Uterus (tissue), 4 donors: ENCODE data around the gene CDC123. TPM values are rescaled to one million over a fixed set of nuclear protein-coding genes. Genes with fewer than 3 reads are reported as not detected.

Experiments
- DNase-seq, 2 donors: peaks; one replicate each; pipeline ENCODE4 v3.0.0-alpha.2; 2019 to 2020
- H3K27ac ChIP-seq, 2 donors: fragments of 200-600 bp; sonication (generic); 1 replicate in 1 of 2; 2 replicates in 1 of 2; pipeline ENCODE4 v1.5.1; 2016 to 2018
- H3K27me3 ChIP-seq, 2 donors: fragments of 200-600 bp; sonication (generic); one replicate each; pipeline ENCODE4 v1.5.1; 2018 to 2019; ENCODE audit warnings: control low read depth in 1 of 2
- H3K36me3 ChIP-seq, 2 donors: fragments of 200-600 bp; sonication (generic); one replicate each; pipeline ENCODE4 v1.5.1; 2019; ENCODE audit warnings: control low read depth in 1 of 2
- H3K4me1 ChIP-seq, 2 donors: fragments of 200-600 bp; sonication (generic); one replicate each; pipeline ENCODE4 v1.5.1; 2018 to 2019; ENCODE audit warnings: control low read depth in 1 of 2
- H3K4me3 ChIP-seq, 2 donors: fragments of 200-600 bp; sonication (generic); 1 replicate in 1 of 2; 2 replicates in 1 of 2; pipeline ENCODE4 v1.5.1; 2018 to 2019; ENCODE audit warnings: mild to moderate bottlenecking in 1 of 2
- H3K9me3 ChIP-seq, 2 donors: fragments of 200-600 bp; sonication (generic); one replicate each; pipeline ENCODE4 v1.5.1; 2019; ENCODE audit warnings: control low read depth in 1 of 2
- CTCF ChIP-seq, 4 experiments: fragments of 200-600 bp in 2 of 4; fragments of 450-650 bp in 2 of 4; sonication (generic) in 2 of 4; IDR thresholded peaks; one replicate each; pipeline ENCODE4 v1.5.1; 2016 to 2019; ENCODE audit warnings: antibody characterized with exemption in 4 of 4, mild to moderate bottlenecking in 2 of 4, moderate library complexity in 1 of 4
- POLR2A ChIP-seq, 2 donors: fragments of 450-650 bp; IDR thresholded peaks; one replicate each; pipeline ENCODE4 v1.6.1; 2016; ENCODE audit warnings: antibody characterized with exemption in 2 of 2, mild to moderate bottlenecking in 1 of 2, moderate library complexity in 1 of 2
- intact Hi-C: fragments of 100-400 bp; cut with DNase I; formaldehyde crosslinking; loops from one replicate; pipeline ENCODE4 v1.15.1; 2023; ENCODE audit warnings: low total_unique reads
- total RNA-seq, 4 donors: library from RNA; depleted of rRNA in 3 of 4; stranded (reverse); fragments of >200 nt in 3 of 4; gene quantifications; one replicate each; pipeline versions ENCODE4 v1.1.0 to v1.2.4, GENCODE V29; 2014 to 2023
- donor health status: DM: yes; HTN: yes; CAD: no.

CDC123 gene
- total RNA-seq, 4 donors from 2014 or later, result 6.2 to 95.5 (median 34.3) TPM

- TF ChIP-seq POLR2A (IDR thresholded peaks at IDR 0.05) (no peak), CTCF (IDR thresholded peaks at IDR 0.05) (no peak)
- DNase-seq, result no peak
- Histone ChIP-seq H3K27me3 (no peaks in the 10 kb centered on the region), H3K4me1 (peaks cover 0 to 11% of the 10 kb centered on the region in 2 donors), H3K36me3 (no peaks in the 10 kb centered on the region), H3K9me3 (no peaks in the 10 kb centered on the region), H3K27ac (no peak overlapping the region), H3K4me3 (no peak overlapping the region)
- intact Hi-C loops, result no loop called here
Observed at GRCh38 chr10:12189426-12189825, 6.6 kb upstream of the CDC123 start.

- Histone ChIP-seq H3K4me1 (peaks cover 0 to 11% of the 10 kb centered on the region in 2 donors), H3K4me3 (no peak overlapping the region), H3K9me3 (no peaks in the 10 kb centered on the region), H3K27me3 (no peaks in the 10 kb centered on the region), H3K27ac (no peak overlapping the region), H3K36me3 (no peaks in the 10 kb centered on the region)
- TF ChIP-seq CTCF (IDR thresholded peaks at IDR 0.05), result no peak
- TF ChIP-seq POLR2A (IDR thresholded peaks at IDR 0.05), result no peak
- DNase-seq, result no peak
- intact Hi-C loops, result no loop called here
Observed at GRCh38 chr10:12191715-12192114, 4.3 kb upstream of the CDC123 start.

DNA sequence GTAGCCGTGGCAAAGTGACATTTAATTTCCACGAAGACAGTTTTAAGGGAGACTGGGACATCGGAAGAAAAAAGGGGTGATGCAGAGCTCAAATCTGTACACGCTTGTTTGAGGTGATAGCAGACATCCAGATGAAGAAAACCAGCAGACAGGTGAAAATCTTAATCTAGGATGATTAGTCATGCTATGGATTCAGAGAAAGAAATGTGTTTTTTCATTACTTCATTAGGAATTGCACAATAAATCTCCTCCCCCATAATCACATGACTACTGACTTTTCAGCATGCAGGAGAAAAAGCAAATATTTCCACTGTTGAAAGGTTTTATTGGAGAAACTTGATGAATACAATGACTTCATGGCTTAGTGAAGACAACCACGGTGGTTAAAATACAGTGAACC lies 2.8 kb upstream of the CDC123 start:
- Histone ChIP-seq H3K27ac (no peak overlapping the region), H3K4me1 (peaks cover 0 to 11% of the 10 kb centered on the region in 2 donors), H3K9me3 (no peaks in the 10 kb centered on the region), H3K36me3 (no peaks in the 10 kb centered on the region), H3K27me3 (no peaks in the 10 kb centered on the region), H3K4me3 (no peak overlapping the region)
- no peak for TF ChIP-seq POLR2A (IDR thresholded peaks at IDR 0.05)
- TF ChIP-seq CTCF (IDR thresholded peaks at IDR 0.05), result no peak
- no peak for DNase-seq
- intact Hi-C loops, result no loop called here

GRCh38 chr10:12194752-12195271 lies 1.2 kb upstream of the CDC123 start:
- H3K36me3 ChIP-seq, result no peaks in the 10 kb centered on the region
- peak overlapping the region; percentile 88 to 89 for H3K4me3 ChIP-seq
- peak; percentile 24 to 49 for DNase-seq
- intact Hi-C loops, result no loop called here
- H3K27me3 ChIP-seq, result no peaks in the 10 kb centered on the region
- peak overlapping the region; percentile 95 to 97 for H3K27ac ChIP-seq
- H3K4me1 ChIP-seq, result peaks cover 0 to 11% of the 10 kb centered on the region in 2 donors
- H3K9me3 ChIP-seq, result no peaks in the 10 kb centered on the region
- TF ChIP-seq POLR2A (IDR thresholded peaks at IDR 0.05) (no peak), CTCF (IDR thresholded peaks at IDR 0.05) (no peak)

GRCh38 chr10:12195281-12195602 lies 746 bp upstream of the CDC123 start:
- intact Hi-C loops, result no loop called here
- Histone ChIP-seq H3K9me3 (no peaks in the 10 kb centered on the region), H3K27me3 (no peaks in the 10 kb centered on the region), H3K36me3 (no peaks in the 10 kb centered on the region), H3K4me3 (peak overlapping the region; percentile 88 to 89), H3K27ac (peak overlapping the region; percentile 95 to 97), H3K4me1 (peaks cover 0 to 11% of the 10 kb centered on the region in 2 donors)
- no peak for DNase-seq
- TF ChIP-seq CTCF (IDR thresholded peaks at IDR 0.05) (no peak), POLR2A (IDR thresholded peaks at IDR 0.05) (no peak)
